GM18499 (cell line): ENCODE results near the gene PLAAT4.
"Not testable (repeated sequence)": the region's sequence is repeated elsewhere in the genome, so short reads cannot be mapped to it uniquely, and the experiment has no call there.

ENCODE experiments used
- ATAC-seq: cut with Tn5 transposase; IDR thresholded peaks from one replicate; pipeline ENCODE4 v1.9.1; 2021; ENCODE audit warnings: moderate number of reproducible peaks; ENCODE audit not compliant: insufficient read depth, unreplicated experiment

Gene PLAAT4

GRCh38 chr11:63564784-63565350 is 28.3 kb downstream of the PLAAT4 start:
- no peak for ATAC-seq

GRCh38 chr11:63567044-63567840 is 30.6 kb downstream of the PLAAT4 start:
- peak; percentile 70 for ATAC-seq

- no peak for ATAC-seq
Measured at GRCh38 chr11:63569570-63569969, 33.0 kb downstream of the PLAAT4 start.

- no peak for ATAC-seq
Measured at GRCh38 chr11:63572026-63572688, 35.5 kb downstream of the PLAAT4 start.

GRCh38 chr11:63573881-63574855 is 37.6 kb downstream of the PLAAT4 start:
- no peak for ATAC-seq

- ATAC-seq = no peak
Measured at GRCh38 chr11:63574856-63575602, 38.4 kb downstream of the PLAAT4 start.

GRCh38 chr11:63578882-63579281 is 42.3 kb downstream of the PLAAT4 start:
- ATAC-seq = not testable (repeated sequence)

GRCh38 chr11:63581224-63581623 is 44.6 kb downstream of the PLAAT4 start:
- ATAC-seq = not testable (repeated sequence)

GRCh38 chr11:63583357-63583677 is 46.7 kb downstream of the PLAAT4 start:
- ATAC-seq = no peak

- ATAC-seq = no peak
Measured at GRCh38 chr11:63586451-63587166, 50.0 kb downstream of the PLAAT4 start.

- no peak for ATAC-seq
Measured at GRCh38 chr11:63589000-63589399, 52.4 kb downstream of the PLAAT4 start.

GRCh38 chr11:63590024-63590788 is 53.6 kb downstream of the PLAAT4 start:
- no peak for ATAC-seq

- no peak for ATAC-seq
Measured at GRCh38 chr11:63592975-63593395, 56.4 kb downstream of the PLAAT4 start.

- no peak for ATAC-seq
Measured at GRCh38 chr11:63595296-63595695, 58.7 kb downstream of the PLAAT4 start.
